DOHH2 (cell line): Measurements from ENCODE around the gene TINAGL1.

ENCODE experiments used
- H3F3A ChIP-seq: fragments of 200-600 bp; sonication (generic), shearing (Covaris generic); 2 replicates; pipeline ENCODE4 v1.6.0; 2016; ENCODE audit warnings: antibody characterized with exemption, mild to moderate bottlenecking; ENCODE audit not compliant: control insufficient read depth, insufficient read depth
- H3K27ac ChIP-seq: fragments of 200-600 bp; sonication (generic); 2 replicates; pipeline ENCODE4 v1.5.1; 2014; ENCODE audit warnings: low read depth, mild to moderate bottlenecking, low read length, moderate library complexity
- H3K27me3 ChIP-seq: fragments of 200-600 bp; sonication (generic); 2 replicates; pipeline ENCODE4 v1.6.1; 2014; ENCODE audit warnings: mild to moderate bottlenecking, low read length, mixed read lengths; ENCODE audit not compliant: control insufficient read depth
- H3K36me3 ChIP-seq: fragments of 200-600 bp; sonication (generic); 2 replicates; pipeline ENCODE4 v1.6.1; 2014; ENCODE audit warnings: mild to moderate bottlenecking, low read length, moderate library complexity, mixed read lengths; ENCODE audit not compliant: control insufficient read depth
- H3K4me1 ChIP-seq: fragments of 200-600 bp; sonication (generic); 2 replicates; pipeline ENCODE4 v1.6.1; 2014; ENCODE audit warnings: mild to moderate bottlenecking, low read length, mixed read lengths; ENCODE audit not compliant: control insufficient read depth
- H3K4me2 ChIP-seq: fragments of 200-600 bp; sonication (generic); 2 replicates; pipeline ENCODE4 v1.6.0; 2014; ENCODE audit warnings: mild to moderate bottlenecking, low read length, moderate library complexity
- H3K4me3 ChIP-seq: fragments of 200-600 bp; sonication (generic); 2 replicates; pipeline ENCODE4 v1.5.1; 2014; ENCODE audit warnings: mild to moderate bottlenecking, low read length, mixed read lengths
- H3K79me2 ChIP-seq: fragments of 200-600 bp; sonication (generic); 2 replicates; pipeline ENCODE4 v1.6.1; 2014; ENCODE audit warnings: mild to moderate bottlenecking, low read length, mixed read lengths; ENCODE audit not compliant: control insufficient read depth
- H3K9me2 ChIP-seq: fragments of 200-600 bp; sonication (generic); replicated peaks from 2 replicates; pipeline ENCODE4 v1.6.1; 2014; ENCODE audit warnings: mild to moderate bottlenecking, low read length, mixed read lengths; ENCODE audit not compliant: control insufficient read depth
- H3K9me3 ChIP-seq: fragments of 200-600 bp; sonication (generic); 2 replicates; pipeline ENCODE4 v1.6.1; 2014; ENCODE audit warnings: antibody characterized with exemption, low read length, mixed read lengths; ENCODE audit not compliant: control insufficient read depth, insufficient read depth
- H4K20me1 ChIP-seq: fragments of 200-600 bp; sonication (generic); 2 replicates; pipeline ENCODE4 v1.6.0; 2014; ENCODE audit warnings: low read depth, mild to moderate bottlenecking, antibody characterized with exemption, low read length, moderate library complexity; ENCODE audit not compliant: control insufficient read depth, insufficient read depth
- EZH2phosphoT487 ChIP-seq: fragments of 200-600 bp; sonication (generic); IDR thresholded peaks from 2 replicates; pipeline ENCODE4 v1.6.1; 2017; ENCODE audit warnings: borderline replicate concordance, mild to moderate bottlenecking, antibody characterized with exemption, low read length, moderate library complexity, mixed read lengths
- TF ChIP-seq, protein P1 (sequence below): fragments of 200-600 bp; sonication (generic); IDR thresholded peaks from one replicate; pipeline ENCODE4 v1.5.1; 2014; ENCODE audit warnings: antibody characterized with exemption, mild to moderate bottlenecking, low read depth, low read length; ENCODE audit not compliant: poor library complexity, severe bottlenecking

TINAGL1 gene

DNA sequence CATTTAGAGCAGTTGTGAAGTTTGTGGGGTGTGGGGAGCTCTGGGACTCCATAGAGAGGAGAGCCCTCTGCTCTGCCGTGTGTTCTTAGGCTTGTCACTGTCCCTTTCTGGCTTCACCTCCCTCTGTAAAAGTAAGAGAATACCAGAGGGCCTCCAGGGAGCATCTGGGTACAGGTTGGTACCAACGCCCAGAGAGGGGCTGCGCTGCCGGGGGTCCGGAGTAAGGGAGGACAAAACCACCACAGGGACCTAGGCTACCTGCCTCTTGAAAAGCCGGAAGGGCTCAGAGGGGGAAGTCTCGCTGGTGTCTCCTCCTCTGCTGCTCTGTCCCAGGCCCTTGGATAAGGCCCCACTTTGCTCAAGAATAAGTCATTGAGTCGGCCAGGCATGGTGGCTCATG lies 3.1 kb upstream of the TINAGL1 start:
- H3K27me3 ChIP-seq = peaks cover 5% of the 10 kb centered on the region; the same call in 1 of the 2 replicates
- TF ChIP-seq, protein P1, sequence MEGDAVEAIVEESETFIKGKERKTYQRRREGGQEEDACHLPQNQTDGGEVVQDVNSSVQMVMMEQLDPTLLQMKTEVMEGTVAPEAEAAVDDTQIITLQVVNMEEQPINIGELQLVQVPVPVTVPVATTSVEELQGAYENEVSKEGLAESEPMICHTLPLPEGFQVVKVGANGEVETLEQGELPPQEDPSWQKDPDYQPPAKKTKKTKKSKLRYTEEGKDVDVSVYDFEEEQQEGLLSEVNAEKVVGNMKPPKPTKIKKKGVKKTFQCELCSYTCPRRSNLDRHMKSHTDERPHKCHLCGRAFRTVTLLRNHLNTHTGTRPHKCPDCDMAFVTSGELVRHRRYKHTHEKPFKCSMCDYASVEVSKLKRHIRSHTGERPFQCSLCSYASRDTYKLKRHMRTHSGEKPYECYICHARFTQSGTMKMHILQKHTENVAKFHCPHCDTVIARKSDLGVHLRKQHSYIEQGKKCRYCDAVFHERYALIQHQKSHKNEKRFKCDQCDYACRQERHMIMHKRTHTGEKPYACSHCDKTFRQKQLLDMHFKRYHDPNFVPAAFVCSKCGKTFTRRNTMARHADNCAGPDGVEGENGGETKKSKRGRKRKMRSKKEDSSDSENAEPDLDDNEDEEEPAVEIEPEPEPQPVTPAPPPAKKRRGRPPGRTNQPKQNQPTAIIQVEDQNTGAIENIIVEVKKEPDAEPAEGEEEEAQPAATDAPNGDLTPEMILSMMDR = no peak
- no peak for TF ChIP-seq EZH2phosphoT487
- no peak overlapping the region for H3K4me3 ChIP-seq
- H3K4me1 ChIP-seq = peaks cover 29% of the 10 kb centered on the region
- H3K9me2 ChIP-seq = no peaks in the 10 kb centered on the region
- H3K27ac ChIP-seq = no peak overlapping the region
- H4K20me1 ChIP-seq = no peaks in the 10 kb centered on the region
- H3K36me3 ChIP-seq = no peaks in the 10 kb centered on the region
- no peaks in the 10 kb centered on the region for H3K9me3 ChIP-seq
- no peaks in the 10 kb centered on the region for H3K79me2 ChIP-seq
- H3F3A ChIP-seq = peaks cover 2% of the 10 kb centered on the region; the same call in 1 of the 2 replicates
- no peak overlapping the region for H3K4me2 ChIP-seq

DNA sequence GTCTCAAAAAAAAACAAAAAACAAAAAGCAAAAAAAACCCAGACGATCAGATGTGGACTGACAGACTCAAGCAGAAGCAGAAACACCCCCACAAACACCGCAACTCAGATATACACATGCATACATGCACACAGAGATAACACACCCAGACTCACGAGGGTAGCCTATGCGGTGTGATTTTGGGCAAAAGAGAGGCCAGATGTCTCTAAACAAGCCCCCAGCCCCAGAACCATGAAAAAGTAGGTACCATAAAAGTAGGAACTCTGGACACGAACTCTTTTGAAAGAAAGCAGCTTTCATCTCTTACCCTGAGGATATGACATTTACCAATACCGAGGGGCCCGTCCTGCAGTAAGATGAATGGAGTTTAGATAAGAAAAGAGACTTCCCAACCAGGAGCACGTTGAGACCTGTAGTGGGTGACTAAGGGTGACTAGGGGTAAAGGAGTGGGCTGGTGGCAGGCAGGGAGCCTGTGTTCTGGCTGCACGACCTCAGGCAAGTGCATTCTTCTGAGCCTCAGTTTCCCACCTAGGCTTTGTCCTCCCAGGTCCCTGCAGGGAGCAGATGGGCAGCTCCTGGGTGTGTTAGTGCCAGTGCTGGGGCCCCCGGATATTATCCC lies 1.5 kb upstream of the TINAGL1 start:
- H3K4me1 ChIP-seq = peaks cover 36% of the 10 kb centered on the region
- peaks cover 2% of the 10 kb centered on the region; the same call in 1 of the 2 replicates for H3F3A ChIP-seq
- TF ChIP-seq EZH2phosphoT487 = no peak
- TF ChIP-seq, protein P1 = no peak

DNA sequence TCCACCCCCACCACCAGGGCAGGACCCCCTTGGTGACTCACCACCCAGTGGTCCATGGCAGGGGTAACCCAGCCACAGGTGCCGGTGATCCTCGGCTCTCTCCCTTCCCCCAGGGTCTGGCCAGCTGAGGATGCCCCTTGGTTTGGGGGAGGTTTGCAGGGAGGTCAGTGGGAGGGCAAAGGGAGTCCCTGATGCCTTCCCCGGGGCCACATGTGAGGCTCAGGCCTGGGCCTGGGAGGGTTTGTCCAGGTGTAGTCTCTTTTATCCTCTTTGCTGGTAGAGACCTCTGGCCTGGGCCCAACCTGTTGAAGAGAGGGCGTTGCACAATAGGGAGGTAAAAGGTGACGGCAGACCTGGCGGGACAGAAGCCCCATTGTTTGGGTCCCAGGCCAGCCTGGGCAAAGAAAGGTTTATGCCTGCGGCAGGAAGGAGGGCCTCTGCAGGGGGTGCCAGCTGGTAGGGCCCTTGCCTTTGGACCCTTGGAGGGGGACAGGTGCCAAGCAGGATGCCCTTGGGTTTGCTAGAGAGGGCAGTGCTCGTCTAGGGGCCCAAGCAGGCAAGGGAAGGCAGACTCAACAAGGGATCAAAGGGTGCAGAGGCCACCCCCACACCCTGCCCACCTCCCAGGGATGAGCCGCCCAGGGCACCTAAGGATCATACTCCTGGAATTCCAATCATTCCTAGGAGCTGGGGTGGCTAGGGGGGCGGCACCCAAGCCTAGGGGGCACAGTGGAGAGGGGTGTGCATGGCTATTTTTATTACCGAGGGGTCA lies 760 bp upstream of the TINAGL1 start:
- no peak overlapping the region for H3K4me2 ChIP-seq
- H3K36me3 ChIP-seq = no peaks in the 10 kb centered on the region
- no peak overlapping the region for H3K27ac ChIP-seq

More for the DNA sequence above, 1.5 kb upstream of the TINAGL1 start:
- H3K27ac ChIP-seq = no peak overlapping the region
- H3K4me3 ChIP-seq = no peak overlapping the region
- no peaks in the 10 kb centered on the region for H3K9me2 ChIP-seq
- no peaks in the 10 kb centered on the region for H3K79me2 ChIP-seq
- H4K20me1 ChIP-seq = no peaks in the 10 kb centered on the region
- H3K4me2 ChIP-seq = no peak overlapping the region
- no peaks in the 10 kb centered on the region for H3K36me3 ChIP-seq
- H3K9me3 ChIP-seq = no peaks in the 10 kb centered on the region
- peaks cover 10% of the 10 kb centered on the region; the same call in 1 of the 2 replicates for H3K27me3 ChIP-seq

More for the DNA sequence above, 760 bp upstream of the TINAGL1 start:
- no peaks in the 10 kb centered on the region for H3K9me2 ChIP-seq
- H3K79me2 ChIP-seq = no peaks in the 10 kb centered on the region
- no peaks in the 10 kb centered on the region for H4K20me1 ChIP-seq
- H3K27me3 ChIP-seq = peaks cover 10% of the 10 kb centered on the region; the same call in 1 of the 2 replicates
- peaks cover 29% of the 10 kb centered on the region for H3K4me1 ChIP-seq
- TF ChIP-seq, protein P1 = no peak
- no peak for TF ChIP-seq EZH2phosphoT487
- H3K4me3 ChIP-seq = no peak overlapping the region
- H3F3A ChIP-seq = peaks cover 2% of the 10 kb centered on the region; the same call in 1 of the 2 replicates
- H3K9me3 ChIP-seq = no peaks in the 10 kb centered on the region
